Hematopoietic multipotent progenitor cell treated with erythropoietin and hydrocortisone succinate and interleukin-3 and kit ligand, for 17 days (in vitro differentiated cells): ENCODE data around the gene STK11.
"Not testable (repeated sequence)": the region's sequence is repeated elsewhere in the genome, so short reads cannot be mapped to it uniquely, and the experiment has no call there.

Experiments used
- DNase-seq: peaks from one replicate; pipeline ENCODE4 v3.0.0-alpha.2; 2015; ENCODE audit warnings: low spot score

STK11 gene

DNA sequence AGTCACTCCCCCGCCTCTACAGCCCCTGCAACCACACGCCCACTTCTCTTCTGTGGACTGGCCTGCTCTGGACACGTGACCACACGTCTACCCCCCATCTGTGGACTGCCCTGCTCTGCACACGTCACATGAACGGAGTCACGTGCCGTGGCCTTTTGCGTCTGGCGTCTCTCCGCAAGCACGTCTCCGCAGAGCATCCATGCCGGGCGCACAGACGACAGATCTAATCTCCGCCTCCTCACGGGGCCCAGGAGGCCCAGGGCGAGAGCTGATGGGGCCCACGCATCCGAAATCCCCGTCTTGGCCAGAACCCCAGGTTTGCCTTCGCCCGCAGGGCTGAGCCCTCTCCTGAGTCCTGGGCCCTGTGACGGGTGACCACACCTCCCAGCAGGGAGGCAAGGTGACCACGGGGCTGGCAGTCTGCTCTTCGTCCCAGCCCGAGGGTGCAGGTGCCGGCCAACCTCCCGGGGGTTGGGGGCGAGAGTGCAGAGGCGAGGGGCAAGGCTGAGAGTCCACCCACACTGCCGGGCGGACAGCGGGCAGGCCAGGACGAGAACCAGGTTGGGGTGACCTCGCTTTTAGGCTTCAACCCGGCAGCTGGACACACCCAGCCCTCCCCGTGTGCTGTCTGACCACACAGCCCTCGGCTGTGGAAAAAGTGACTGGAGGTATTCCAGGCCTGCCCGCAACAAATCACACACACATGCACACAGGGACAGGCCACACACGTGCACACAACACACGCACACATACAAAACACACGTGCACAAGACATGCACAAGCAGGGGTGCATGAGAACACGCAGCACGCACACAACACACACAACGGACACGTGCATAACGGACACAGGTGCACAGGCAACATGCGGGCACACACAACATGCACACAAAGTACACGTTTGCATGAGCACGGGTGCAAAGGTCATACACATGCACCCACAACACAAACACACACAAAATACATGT lies 35.4 kb upstream of the STK11 start:
- DNase-seq = no peak

DNA sequence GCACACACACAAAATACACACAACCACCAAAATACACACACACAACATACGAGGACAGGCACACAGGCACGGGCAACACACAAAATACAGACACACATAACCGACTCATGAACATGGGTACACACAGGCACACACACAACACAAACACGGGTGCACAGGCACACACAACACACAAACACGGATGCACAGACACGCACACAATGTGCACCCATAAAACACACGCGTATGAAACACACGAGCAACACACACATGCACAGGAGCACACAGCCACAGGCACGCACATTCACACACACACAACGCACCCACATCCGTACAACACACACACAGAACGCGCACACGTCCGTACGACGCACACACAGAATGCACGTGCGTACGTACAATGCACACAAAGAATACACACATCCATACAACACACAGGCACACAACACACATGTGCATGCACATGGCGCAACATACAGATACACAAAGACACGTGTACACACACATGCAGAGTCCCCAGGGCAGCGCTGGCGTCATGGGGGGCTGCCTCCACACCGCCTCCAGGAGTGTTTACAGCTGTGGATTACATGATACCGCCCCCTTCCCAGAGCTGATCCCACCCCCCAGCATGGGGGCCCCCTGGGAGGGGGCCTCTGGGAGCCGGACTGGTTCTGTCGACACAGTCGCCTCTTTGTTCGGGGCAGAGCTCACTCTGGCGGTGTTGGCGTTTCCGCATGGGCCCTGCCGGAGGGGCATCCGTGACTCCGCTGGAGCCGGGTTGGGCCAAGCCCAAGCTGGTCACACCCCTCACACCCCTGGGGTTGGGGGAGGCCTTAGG lies 34.4 kb upstream of the STK11 start:
- no peak for DNase-seq

GRCh38 chr19:1171755-1172352 lies 33.7 kb upstream of the STK11 start:
- DNase-seq = no peak

DNA sequence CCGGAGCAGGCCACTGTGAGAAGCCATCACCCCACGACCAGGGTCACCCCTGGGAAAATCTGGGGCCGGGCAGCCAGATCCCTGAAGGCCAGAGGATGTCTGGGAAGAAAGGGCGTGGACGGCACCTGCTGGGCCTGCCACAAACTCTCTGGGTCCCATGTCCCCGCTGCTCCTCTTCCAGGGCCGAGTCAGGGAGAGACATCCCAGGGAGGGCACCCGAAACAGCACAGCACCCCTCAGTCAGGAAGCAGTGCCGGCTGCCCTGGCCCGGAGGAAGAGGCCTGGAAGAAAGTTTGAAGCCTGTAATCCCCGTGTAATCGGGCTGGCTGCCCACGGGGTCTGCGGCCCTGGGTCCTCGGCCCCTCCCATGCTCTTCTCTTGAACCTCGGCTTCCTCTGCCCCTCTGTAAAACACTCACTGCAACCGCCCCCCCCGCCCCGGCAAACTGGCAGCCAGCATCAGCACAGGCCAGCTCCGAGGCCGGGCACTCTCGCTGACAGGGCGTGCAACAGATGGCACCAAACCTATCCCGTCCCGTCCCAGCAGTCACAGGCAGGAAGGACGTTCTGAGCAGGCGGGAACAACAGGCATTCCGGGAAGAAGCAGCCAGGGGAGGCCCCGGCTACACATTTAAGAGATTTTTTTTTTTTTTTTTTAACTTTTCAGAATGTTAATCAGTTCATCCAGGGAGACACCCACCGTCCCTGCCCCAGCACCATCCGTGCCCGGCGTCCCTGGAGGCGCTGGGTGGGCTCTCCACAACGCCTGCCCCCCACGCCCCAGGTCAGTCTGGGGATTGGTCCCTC lies 33.0 kb upstream of the STK11 start:
- no peak for DNase-seq

DNA sequence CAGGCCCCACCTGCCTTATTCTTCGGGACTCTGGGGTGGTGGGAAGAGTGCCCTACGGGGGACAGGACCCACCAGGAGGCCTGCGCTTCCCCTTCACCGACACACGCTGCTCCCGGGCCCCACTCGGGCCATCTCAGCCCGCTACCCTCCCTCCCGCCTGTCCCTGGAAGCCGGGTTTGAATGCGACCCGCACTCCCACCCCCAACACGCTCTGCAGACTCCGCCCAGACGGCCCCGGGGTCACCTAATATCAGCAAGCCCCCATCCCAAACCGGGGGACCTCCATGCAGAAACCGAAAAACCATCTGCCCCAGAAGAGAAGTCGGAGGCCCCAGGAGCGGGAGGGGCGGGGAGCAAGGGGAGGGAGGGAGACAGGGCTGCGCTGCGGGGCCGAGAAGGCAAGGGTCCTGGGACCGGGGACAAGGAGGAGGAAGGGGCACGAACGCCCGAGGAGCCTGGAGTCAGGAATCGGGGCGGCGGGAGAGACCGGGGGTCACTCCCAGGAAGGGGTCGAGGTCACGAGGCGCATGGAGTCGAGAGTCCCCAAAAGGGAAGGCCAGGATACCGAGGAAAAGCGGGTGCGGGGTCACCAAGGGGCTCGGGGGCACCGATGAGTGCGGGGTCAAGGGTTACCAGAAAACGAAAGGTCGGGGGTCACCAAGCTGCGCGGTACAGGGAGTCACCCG lies 32.3 kb upstream of the STK11 start:
- peak; percentile 9 for DNase-seq

- DNase-seq = peak; percentile 89
These were observed 31.5 kb upstream of the STK11 start, which contains the start of gene SBNO2 for GRCh38 chr19:1173845-1174809. Gene SBNO2, minus strand, starts transcription at chr19:1174268. Its CDS starts 19,992 bp downstream, at chr19:1154276.

DNA sequence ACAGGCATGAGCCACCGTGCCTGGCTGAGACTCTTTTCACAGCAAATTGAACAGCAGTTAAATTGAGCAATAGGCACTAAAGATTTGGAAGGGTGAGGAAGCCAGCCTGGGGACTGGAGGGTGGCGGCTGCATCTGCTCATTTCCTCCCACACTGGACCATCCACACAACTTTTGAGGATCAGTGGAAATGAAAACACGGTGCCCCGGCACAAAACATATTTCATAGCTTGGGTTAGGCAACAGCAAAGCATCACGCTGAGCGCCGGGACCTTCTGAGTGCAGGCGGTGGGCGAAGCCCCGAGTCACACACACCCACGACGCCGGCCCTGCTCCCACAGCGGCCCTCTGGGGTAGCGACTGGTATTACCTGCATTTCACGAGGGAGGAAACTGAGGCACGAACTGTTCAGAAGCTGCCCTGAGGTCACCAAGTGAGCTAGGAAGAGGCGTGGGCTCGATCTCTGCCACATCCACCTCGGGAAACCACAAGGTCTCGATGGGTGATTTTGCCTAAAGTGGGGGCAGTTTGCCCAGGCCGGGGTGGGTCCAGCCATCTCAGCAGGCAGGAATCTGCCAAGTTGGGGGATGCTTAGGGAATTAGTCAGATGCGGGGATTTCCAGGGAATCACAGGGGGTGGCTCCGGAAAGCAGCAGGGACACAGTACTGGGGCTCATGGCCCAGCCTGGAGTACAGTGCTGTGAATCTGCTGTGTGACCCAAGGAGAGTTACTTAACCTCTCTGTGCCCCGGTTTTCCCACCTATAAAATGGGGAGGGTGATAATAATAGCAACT lies 28.1 kb upstream of the STK11 start:
- no peak for DNase-seq

- DNase-seq = no peak
These were observed 24.0 kb upstream of the STK11 start for GRCh38 chr19:1181606-1182005.

GRCh38 chr19:1182068-1182467 lies 23.5 kb upstream of the STK11 start:
- no peak for DNase-seq

GRCh38 chr19:1182727-1183126 lies 22.9 kb upstream of the STK11 start:
- DNase-seq = no peak

- DNase-seq = no peak
These were observed 21.9 kb upstream of the STK11 start for GRCh38 chr19:1183543-1184172.

DNA sequence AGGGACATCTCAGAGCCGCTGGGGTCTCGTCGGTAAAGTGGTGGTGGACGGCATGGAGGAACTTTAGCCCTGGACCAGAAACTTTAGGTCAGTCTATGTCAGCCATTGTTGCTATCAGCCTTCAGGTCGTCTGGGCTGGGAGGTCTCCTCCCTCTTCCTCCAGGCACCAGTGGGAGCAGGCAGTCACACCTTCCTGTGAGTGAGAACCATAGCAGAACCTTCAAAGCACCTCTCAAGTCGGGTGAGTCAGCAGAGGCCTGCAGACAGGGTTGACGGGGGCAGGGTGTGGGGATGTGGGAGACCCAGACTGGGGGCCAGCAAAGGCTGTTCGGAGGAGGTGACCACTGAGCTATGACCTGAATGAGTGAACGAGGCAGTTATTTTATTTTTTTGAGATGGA lies 16.2 kb upstream of the STK11 start:
- no peak for DNase-seq

DNA sequence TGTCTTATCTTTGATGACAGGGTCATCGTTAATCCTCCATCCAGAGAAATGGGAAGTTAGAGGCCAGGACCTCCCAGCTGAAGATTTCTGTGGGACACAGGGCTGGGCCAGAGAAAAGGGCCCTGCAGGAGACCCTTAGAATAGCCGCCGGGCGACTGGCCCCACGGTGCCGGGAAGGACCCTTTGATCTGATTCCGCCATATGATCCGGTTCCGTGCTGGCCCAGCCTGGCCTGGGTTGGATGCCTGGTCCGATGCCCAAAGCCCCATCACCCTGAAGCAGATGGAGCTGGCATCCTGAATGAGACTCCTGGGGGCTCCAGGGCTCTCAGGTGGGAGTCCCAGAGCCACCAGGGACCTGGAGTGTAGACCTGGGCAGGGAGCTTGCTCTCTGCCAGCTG lies 6.0 kb upstream of the STK11 start:
- no peak for DNase-seq

DNA sequence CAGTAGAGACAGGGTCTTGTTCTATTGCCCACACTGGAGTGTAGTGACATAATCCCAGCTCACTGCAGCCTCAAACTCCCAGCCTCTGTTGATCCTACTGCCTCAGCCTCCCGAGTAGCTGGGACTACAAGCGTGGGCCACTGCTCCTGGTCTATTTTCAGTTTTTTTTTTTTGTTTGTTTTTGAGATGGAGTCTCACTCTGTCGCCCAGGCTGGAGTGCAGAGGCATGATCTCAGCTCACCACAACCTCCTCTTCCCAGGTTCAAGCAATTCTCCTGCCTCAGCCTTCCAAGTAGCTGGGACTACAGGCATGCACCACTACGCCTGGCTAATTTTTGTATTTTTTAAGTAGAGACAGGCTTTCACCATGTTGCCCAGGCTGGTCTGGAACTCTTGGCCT lies 5.0 kb upstream of the STK11 start:
- DNase-seq = not testable (repeated sequence)

GRCh38 chr19:1206150-1206863 lies 729 bp downstream of the STK11 start:
- no peak for DNase-seq

GRCh38 chr19:1206864-1207450 lies 1.4 kb downstream of the STK11 start:
- DNase-seq = peak; percentile 68

GRCh38 chr19:1208830-1209229 lies 3.3 kb downstream of the STK11 start:
- DNase-seq = peak; percentile 80

GRCh38 chr19:1210227-1210538 lies 4.6 kb downstream of the STK11 start:
- no peak for DNase-seq
